MM.1S (cell line): Measurements from ENCODE around the gene XYLT1.

Experiments used
- DNase-seq: peaks from one replicate; pipeline ENCODE4 v3.0.0-alpha.2; 2015
- H2AFZ ChIP-seq: fragments of 300-600 bp; sonication (generic); 2 replicates; pipeline ENCODE4 v1.6.0; 2016; ENCODE audit warnings: antibody characterized with exemption, low read length
- H3F3A ChIP-seq: fragments of 300-600 bp; sonication (generic); 2 replicates; pipeline ENCODE4 v1.6.1; 2016; ENCODE audit warnings: mild to moderate bottlenecking, antibody characterized with exemption, low read length, moderate library complexity, mixed read lengths; ENCODE audit not compliant: insufficient read depth
- H3K27ac ChIP-seq: fragments of 300-600 bp; sonication (generic); 2 replicates; pipeline ENCODE4 v1.5.1; 2016; ENCODE audit warnings: mild to moderate bottlenecking, low read length
- H3K27me3 ChIP-seq: fragments of 300-600 bp; sonication (generic); replicated peaks from 2 replicates; pipeline ENCODE4 v1.6.0; 2016; ENCODE audit warnings: low read length; ENCODE audit not compliant: insufficient read depth
- H3K36me3 ChIP-seq: fragments of 300-600 bp; sonication (generic); replicated peaks from 2 replicates; pipeline ENCODE4 v1.6.1; 2016; ENCODE audit warnings: mild to moderate bottlenecking, low read length, mixed read lengths; ENCODE audit not compliant: insufficient read depth
- H3K4me1 ChIP-seq: fragments of 300-600 bp; sonication (generic); 2 replicates; pipeline ENCODE4 v1.6.1; 2016; ENCODE audit warnings: low read length, mixed read lengths
- H3K4me2 ChIP-seq: fragments of 300-600 bp; sonication (generic); 2 replicates; pipeline ENCODE4 v1.6.0; 2016; ENCODE audit warnings: low read depth, low read length
- H3K4me3 ChIP-seq: fragments of 300-600 bp; sonication (generic); 2 replicates; pipeline ENCODE4 v1.5.1; 2016; ENCODE audit warnings: low read length, mixed read lengths
- H3K79me2 ChIP-seq: fragments of 300-600 bp; sonication (generic); 2 replicates; pipeline ENCODE4 v1.6.1; 2016; ENCODE audit warnings: mixed run types, low read length, mixed read lengths
- H3K9ac ChIP-seq: fragments of 300-600 bp; sonication (generic); 2 replicates; pipeline ENCODE4 v1.6.1; 2016; ENCODE audit warnings: low read length, mixed read lengths
- H3K9me2 ChIP-seq: fragments of 300-600 bp; sonication (generic); replicated peaks from 2 replicates; pipeline ENCODE4 v1.6.1; 2016; ENCODE audit warnings: mild to moderate bottlenecking, low read length, mixed read lengths; ENCODE audit not compliant: insufficient read depth
- H3K9me3 ChIP-seq: fragments of 300-600 bp; sonication (generic); replicated peaks from 2 replicates; pipeline ENCODE4 v1.6.1; 2016; ENCODE audit warnings: mild to moderate bottlenecking, low read length, mixed read lengths; ENCODE audit not compliant: insufficient read depth
- H4K20me1 ChIP-seq: fragments of 300-600 bp; sonication (generic); 2 replicates; pipeline ENCODE4 v1.6.1; 2016; ENCODE audit warnings: mild to moderate bottlenecking, low read length, moderate library complexity, mixed read lengths; ENCODE audit not compliant: insufficient read depth
- EZH2 ChIP-seq: fragments of 300-600 bp; sonication (generic); optimal IDR thresholded peaks from 2 replicates; pipeline ENCODE3; 2017; ENCODE audit warnings: low read depth, mild to moderate bottlenecking, antibody characterized with exemption, low read length, mixed read lengths
- EZH2phosphoT487 ChIP-seq: fragments of 300-600 bp; sonication (generic); IDR thresholded peaks from 2 replicates; pipeline ENCODE4 v1.6.1; 2018; ENCODE audit warnings: antibody characterized with exemption, low read length
- TF ChIP-seq, protein P1 (sequence below): fragments of 300-600 bp; sonication (generic); IDR thresholded peaks from 2 replicates; pipeline ENCODE4 v1.5.1; 2016; ENCODE audit warnings: antibody characterized with exemption, low read length, mixed read lengths

The XYLT1 gene

DNA sequence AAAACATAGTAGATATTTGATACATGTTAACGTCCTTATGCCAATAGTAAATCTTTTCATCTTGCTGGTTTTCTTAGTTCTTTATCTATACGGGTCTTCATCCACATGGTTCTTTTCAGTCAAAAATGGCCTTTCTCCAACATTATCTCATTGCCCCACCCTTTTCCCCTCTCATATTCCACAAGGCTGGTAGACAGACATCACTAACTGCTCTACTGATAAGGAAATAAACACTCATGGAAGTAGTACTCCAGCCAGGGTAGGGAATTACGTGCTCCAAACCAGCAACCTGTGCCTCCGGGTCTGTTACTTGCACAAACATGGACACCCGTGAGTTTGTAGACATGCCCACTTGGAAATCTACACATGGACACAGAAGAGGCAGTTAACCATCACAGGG is 141.4 kb downstream of the XYLT1 start:
- Histone ChIP-seq H3K9ac (no peak overlapping the region), H2AFZ (no peak overlapping the region), H4K20me1 (no peaks in the 10 kb centered on the region), H3F3A (no peaks in the 10 kb centered on the region), H3K79me2 (peaks cover 36% of the 10 kb centered on the region), H3K9me2 (no peaks in the 10 kb centered on the region), H3K27me3 (no peaks in the 10 kb centered on the region), H3K4me1 (no peaks in the 10 kb centered on the region), H3K4me2 (no peak overlapping the region), H3K36me3 (no peaks in the 10 kb centered on the region), H3K4me3 (no peak overlapping the region), H3K9me3 (no peaks in the 10 kb centered on the region), H3K27ac (no peak overlapping the region)
- TF ChIP-seq EZH2phosphoT487, result no peak
- TF ChIP-seq, protein P1, sequence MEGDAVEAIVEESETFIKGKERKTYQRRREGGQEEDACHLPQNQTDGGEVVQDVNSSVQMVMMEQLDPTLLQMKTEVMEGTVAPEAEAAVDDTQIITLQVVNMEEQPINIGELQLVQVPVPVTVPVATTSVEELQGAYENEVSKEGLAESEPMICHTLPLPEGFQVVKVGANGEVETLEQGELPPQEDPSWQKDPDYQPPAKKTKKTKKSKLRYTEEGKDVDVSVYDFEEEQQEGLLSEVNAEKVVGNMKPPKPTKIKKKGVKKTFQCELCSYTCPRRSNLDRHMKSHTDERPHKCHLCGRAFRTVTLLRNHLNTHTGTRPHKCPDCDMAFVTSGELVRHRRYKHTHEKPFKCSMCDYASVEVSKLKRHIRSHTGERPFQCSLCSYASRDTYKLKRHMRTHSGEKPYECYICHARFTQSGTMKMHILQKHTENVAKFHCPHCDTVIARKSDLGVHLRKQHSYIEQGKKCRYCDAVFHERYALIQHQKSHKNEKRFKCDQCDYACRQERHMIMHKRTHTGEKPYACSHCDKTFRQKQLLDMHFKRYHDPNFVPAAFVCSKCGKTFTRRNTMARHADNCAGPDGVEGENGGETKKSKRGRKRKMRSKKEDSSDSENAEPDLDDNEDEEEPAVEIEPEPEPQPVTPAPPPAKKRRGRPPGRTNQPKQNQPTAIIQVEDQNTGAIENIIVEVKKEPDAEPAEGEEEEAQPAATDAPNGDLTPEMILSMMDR, result no peak
- TF ChIP-seq EZH2, result no peak
- DNase-seq, result no peak

GRCh38 chr16:17328932-17329331 is 141.8 kb downstream of the XYLT1 start:
- Histone ChIP-seq H4K20me1 (no peaks in the 10 kb centered on the region), H3K79me2 (peaks cover 36% of the 10 kb centered on the region), H3K4me3 (no peak overlapping the region), H3F3A (no peaks in the 10 kb centered on the region), H3K9me2 (no peaks in the 10 kb centered on the region), H3K27me3 (no peaks in the 10 kb centered on the region), H3K9me3 (no peaks in the 10 kb centered on the region), H3K36me3 (no peaks in the 10 kb centered on the region), H3K4me2 (no peak overlapping the region), H2AFZ (no peak overlapping the region), H3K9ac (no peak overlapping the region), H3K4me1 (no peaks in the 10 kb centered on the region), H3K27ac (no peak overlapping the region)
- TF ChIP-seq EZH2phosphoT487 (no peak), EZH2 (no peak)
- TF ChIP-seq, protein P1, result no peak
- no peak for DNase-seq

GRCh38 chr16:17327664-17328335 is 143.0 kb downstream of the XYLT1 start:
- Histone ChIP-seq H3K4me2 (no peak overlapping the region), H3K27ac (no peak overlapping the region), H4K20me1 (no peaks in the 10 kb centered on the region), H3F3A (no peaks in the 10 kb centered on the region), H3K9me3 (no peaks in the 10 kb centered on the region), H2AFZ (no peak overlapping the region), H3K4me1 (no peaks in the 10 kb centered on the region), H3K4me3 (no peak overlapping the region), H3K27me3 (no peaks in the 10 kb centered on the region), H3K9ac (no peak overlapping the region), H3K79me2 (peaks cover 37% of the 10 kb centered on the region), H3K9me2 (no peaks in the 10 kb centered on the region), H3K36me3 (no peaks in the 10 kb centered on the region)
- TF ChIP-seq EZH2phosphoT487 (no peak), EZH2 (no peak)
- TF ChIP-seq, protein P1, result no peak
- no peak for DNase-seq
